Mesendoderm (in vitro differentiated cells): ENCODE data around the gene ZNF816.
"Not testable (repeated sequence)": the region's sequence is repeated elsewhere in the genome, so short reads cannot be mapped to it uniquely, and the experiment has no call there.

ENCODE experiments used
- DNase-seq: peaks from one replicate; pipeline ENCODE4 v3.0.0; 2013
- H2AK5ac ChIP-seq: 2 replicates; pipeline ENCODE4 v1.6.1; 2013; ENCODE audit warnings: low read length, inconsistent platforms
- H2BK120ac ChIP-seq: 2 replicates; pipeline ENCODE4 v1.6.1; 2013; ENCODE audit warnings: low read depth, mild to moderate bottlenecking, low read length, moderate library complexity, mixed read lengths
- H2BK15ac ChIP-seq: replicated peaks from 2 replicates; pipeline ENCODE4 v1.6.1; 2013; ENCODE audit warnings: low read depth, mild to moderate bottlenecking, moderate library complexity
- H2BK5ac ChIP-seq: 2 replicates; pipeline ENCODE4 v1.6.1; 2013; ENCODE audit warnings: low read length, inconsistent platforms
- H3K18ac ChIP-seq: 2 replicates; pipeline ENCODE4 v1.6.1; 2013; ENCODE audit warnings: mild to moderate bottlenecking, low read length, mixed read lengths
- H3K23ac ChIP-seq: one replicate; pipeline ENCODE4 v1.6.1; 2013; ENCODE audit warnings: low read length
- H3K27ac ChIP-seq: 2 replicates; pipeline ENCODE4 v1.5.1; 2013; ENCODE audit warnings: low read depth, mild to moderate bottlenecking, inconsistent platforms, low read length, moderate library complexity
- H3K27me3 ChIP-seq: 2 replicates; pipeline ENCODE4 v1.6.1; 2013; ENCODE audit warnings: low read length, control low read depth, mild to moderate bottlenecking, inconsistent platforms; ENCODE audit not compliant: insufficient read depth, poor library complexity
- H3K36me3 ChIP-seq: 2 replicates; pipeline ENCODE4 v1.6.1; 2013; ENCODE audit warnings: low read length, inconsistent platforms; ENCODE audit not compliant: control insufficient read depth, insufficient read depth
- H3K4ac ChIP-seq: one replicate; pipeline ENCODE4 v1.6.1; 2013; ENCODE audit warnings: low read depth, mild to moderate bottlenecking, low read length, moderate library complexity
- H3K4me1 ChIP-seq: 2 replicates; pipeline ENCODE4 v1.6.1; 2013; ENCODE audit warnings: low read depth, low read length, inconsistent platforms; ENCODE audit not compliant: control insufficient read depth
- H3K4me2 ChIP-seq: 2 replicates; pipeline ENCODE4 v1.6.1; 2013; ENCODE audit warnings: low read length
- H3K4me3 ChIP-seq: 2 replicates; pipeline ENCODE4 v1.5.1; 2013; ENCODE audit warnings: mild to moderate bottlenecking, low read length
- H3K56ac ChIP-seq: one replicate; pipeline ENCODE4 v1.6.1; 2013; ENCODE audit warnings: low read length
- H3K79me1 ChIP-seq: 2 replicates; pipeline ENCODE4 v1.6.1; 2013; ENCODE audit warnings: low read length, inconsistent platforms
- H3K79me2 ChIP-seq: 2 replicates; pipeline ENCODE4 v1.6.1; 2013; ENCODE audit warnings: mild to moderate bottlenecking, low read length; ENCODE audit not compliant: control insufficient read depth, insufficient read depth
- H3K9ac ChIP-seq: 2 replicates; pipeline ENCODE4 v1.6.1; 2013; ENCODE audit warnings: low read length, inconsistent platforms
- H4K5ac ChIP-seq: one replicate; pipeline ENCODE4 v1.6.1; 2013; ENCODE audit warnings: low read length
- H4K8ac ChIP-seq: one replicate; pipeline ENCODE4 v1.6.1; 2013; ENCODE audit warnings: low read depth, mild to moderate bottlenecking, control low read depth, low read length, moderate library complexity
- WGBS: extraction: QIAGEN DNeasy Blood & Tissue Kit; methylation state at CpG from one replicate; pipeline ENCODE4 v1.1.7; 2013; ENCODE audit warnings: low lambda C conversion rate, missing lambda C conversion rate; ENCODE audit not compliant: insufficient coverage; ENCODE audit errors: extremely low coverage; 5-methylcytosine and 5-hydroxymethylcytosine counted together

The ZNF816 gene

GRCh38 chr19:52945652-52946321 is 16.9 kb downstream of the ZNF816 start:
- no peak overlapping the region for H3K4ac ChIP-seq
- H4K8ac ChIP-seq, result no peak overlapping the region
- peak overlapping the region; percentile 63 for H3K27ac ChIP-seq
- peaks cover 7% of the 10 kb centered on the region for H3K36me3 ChIP-seq
- no peak overlapping the region for H3K23ac ChIP-seq
- H3K4me3 ChIP-seq, result no peak overlapping the region
- H3K79me1 ChIP-seq, result no peaks in the 10 kb centered on the region
- H3K4me1 ChIP-seq, result no peaks in the 10 kb centered on the region
- no CpG with 5 or more reads among the region's 24 CpGs for WGBS
- no peak overlapping the region for H2BK15ac ChIP-seq
- no peak overlapping the region for H4K5ac ChIP-seq
- H2BK120ac ChIP-seq, result no peak overlapping the region
- no peak overlapping the region for H2BK5ac ChIP-seq
- no peak overlapping the region for H3K56ac ChIP-seq
- no peak overlapping the region for H3K4me2 ChIP-seq
- no peak for DNase-seq
- no peak overlapping the region for H3K9ac ChIP-seq
- peaks cover 2% of the 10 kb centered on the region for H3K79me2 ChIP-seq
- H3K27me3 ChIP-seq, result no peaks in the 10 kb centered on the region
- H2AK5ac ChIP-seq, result no peak overlapping the region
- H3K18ac ChIP-seq, result peak overlapping the region; percentile 53

GRCh38 chr19:52944703-52945493 is 17.8 kb downstream of the ZNF816 start:
- not testable (repeated sequence) for H3K4ac ChIP-seq, H3K4me1 ChIP-seq, H4K8ac ChIP-seq, H4K5ac ChIP-seq, H2BK15ac ChIP-seq, H3K79me2 ChIP-seq, H3K4me2 ChIP-seq, H2BK5ac ChIP-seq, H2BK120ac ChIP-seq, H3K23ac ChIP-seq, H2AK5ac ChIP-seq, H3K4me3 ChIP-seq, H3K27me3 ChIP-seq, H3K36me3 ChIP-seq, H3K9ac ChIP-seq, H3K79me1 ChIP-seq
- peak overlapping the region; percentile 11 for H3K18ac ChIP-seq
- peak overlapping the region; percentile 63 for H3K27ac ChIP-seq
- H3K56ac ChIP-seq, result peak overlapping the region; percentile 62
- peak; percentile 78 for DNase-seq
- WGBS, result no CpG with 5 or more reads among the region's 17 CpGs

GRCh38 chr19:52943884-52944643 is 18.6 kb downstream of the ZNF816 start:
- no CpG with 5 or more reads among the region's 17 CpGs for WGBS
- Histone ChIP-seq H3K27ac (peak overlapping the region; percentile 81), H3K36me3 (no peaks in the 10 kb centered on the region), H4K8ac (no peak overlapping the region), H3K9ac (no peak overlapping the region), H3K79me2 (peaks cover 3% of the 10 kb centered on the region), H3K18ac (peak overlapping the region; percentile 32), H2BK5ac (peak overlapping the region; percentile 62), H2BK15ac (no peak overlapping the region), H3K56ac (no peak overlapping the region), H2AK5ac (no peak overlapping the region), H3K27me3 (no peaks in the 10 kb centered on the region), H3K23ac (no peak overlapping the region), H4K5ac (no peak overlapping the region), H3K4me1 (no peaks in the 10 kb centered on the region), H3K4me3 (no peak overlapping the region), H3K79me1 (no peaks in the 10 kb centered on the region), H3K4me2 (no peak overlapping the region), H2BK120ac (no peak overlapping the region), H3K4ac (no peak overlapping the region)
- peak; percentile 59 for DNase-seq

GRCh38 chr19:52943134-52943883 is 19.4 kb downstream of the ZNF816 start:
- Histone ChIP-seq H3K56ac (peak overlapping the region; percentile 65), H3K79me2 (peaks cover 3% of the 10 kb centered on the region), H2BK5ac (no peak overlapping the region), H4K8ac (no peak overlapping the region), H3K36me3 (no peaks in the 10 kb centered on the region), H3K9ac (no peak overlapping the region), H3K79me1 (no peaks in the 10 kb centered on the region), H3K18ac (no peak overlapping the region), H2BK15ac (no peak overlapping the region), H3K4me2 (peak overlapping the region; percentile 46), H3K4me3 (no peak overlapping the region), H2BK120ac (peak overlapping the region; percentile 90), H2AK5ac (no peak overlapping the region), H3K4ac (peak overlapping the region; percentile 78), H4K5ac (no peak overlapping the region), H3K4me1 (no peaks in the 10 kb centered on the region), H3K27ac (peak overlapping the region; percentile 81), H3K23ac (no peak overlapping the region), H3K27me3 (no peaks in the 10 kb centered on the region)
- no CpG with 5 or more reads among the region's 29 CpGs for WGBS
- DNase-seq, result no peak

GRCh38 chr19:52942386-52943133 is 20.1 kb downstream of the ZNF816 start:
- WGBS, result no CpG with 5 or more reads among the region's 43 CpGs
- peak overlapping the region; percentile 61 for H3K27ac ChIP-seq

More at GRCh38 chr19:52942386-52943133, 20.1 kb downstream of the ZNF816 start:
- H3K27me3 ChIP-seq, result no peaks in the 10 kb centered on the region
- peak overlapping the region; percentile 88 for H3K9ac ChIP-seq
- peak overlapping the region; percentile 94 for H3K18ac ChIP-seq
- peaks cover 3% of the 10 kb centered on the region for H3K79me2 ChIP-seq
- no peak overlapping the region for H4K5ac ChIP-seq
- no peak overlapping the region for H2BK15ac ChIP-seq
- H3K79me1 ChIP-seq, result no peaks in the 10 kb centered on the region
- DNase-seq, result peak; percentile 94
- H3K4ac ChIP-seq, result peak overlapping the region; percentile 65
- H4K8ac ChIP-seq, result no peak overlapping the region
- no peak overlapping the region for H2BK120ac ChIP-seq
- no peak overlapping the region for H2BK5ac ChIP-seq
- H3K36me3 ChIP-seq, result no peaks in the 10 kb centered on the region
- H3K56ac ChIP-seq, result peak overlapping the region; percentile 84
- no peaks in the 10 kb centered on the region for H3K4me1 ChIP-seq
- H2AK5ac ChIP-seq, result no peak overlapping the region
- H3K4me2 ChIP-seq, result peak overlapping the region; percentile 57
- H3K23ac ChIP-seq, result no peak overlapping the region
- H3K4me3 ChIP-seq, result peak overlapping the region; percentile 88
